ENCODE data around the gene CROT.

CROT gene

GRCh38 chr7:87364246-87364645 is 18.8 kb downstream of the CROT start:
- H3K36me3 ChIP-seq (ENCODE audit: control insufficient read depth, insufficient read depth, low read length): no peaks in the 10 kb centered on the region
- H3K4me1 ChIP-seq (ENCODE audit: control insufficient read depth, insufficient read depth, low read length): peaks cover 5% of the 10 kb centered on the region
- H3K27me3 ChIP-seq (ENCODE audit: control insufficient read depth, insufficient read depth, low read length, poor library complexity, severe bottlenecking): no peaks in the 10 kb centered on the region
- no peak overlapping the region for H3K4me3 ChIP-seq (ENCODE audit: insufficient read depth, low read depth, low read length)
- H3K9me3 ChIP-seq (ENCODE audit: control insufficient read depth, low read length): no peaks in the 10 kb centered on the region
- H3K27ac ChIP-seq (ENCODE audit: insufficient read depth, low read depth, low read length, poor library complexity, severe bottlenecking): no peak overlapping the region

DNA sequence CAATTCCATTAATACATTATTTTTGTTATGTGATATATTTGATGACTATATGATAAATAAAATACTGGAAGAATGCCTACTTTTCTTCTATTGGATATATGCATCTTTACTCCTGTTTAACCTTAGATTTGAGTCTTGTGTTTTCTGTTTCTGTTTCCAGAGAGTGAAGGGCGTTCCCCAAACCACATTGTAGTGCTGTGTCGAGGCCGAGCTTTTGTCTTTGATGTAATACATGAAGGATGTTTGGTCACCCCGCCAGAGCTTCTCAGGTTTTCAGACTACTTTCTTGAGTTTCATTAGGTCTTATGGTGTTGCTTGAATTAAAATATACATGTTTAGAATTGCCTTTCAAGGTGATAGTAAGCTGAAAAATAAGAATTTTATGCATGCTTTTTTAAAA is 23.8 kb downstream of the CROT start:
- Histone ChIP-seq H3K4me3 (ENCODE audit: insufficient read depth, low read depth, low read length) (no peak overlapping the region), H3K27ac (ENCODE audit: insufficient read depth, low read depth, low read length, poor library complexity, severe bottlenecking) (no peak overlapping the region), H3K4me1 (ENCODE audit: control insufficient read depth, insufficient read depth, low read length) (peaks cover 5% of the 10 kb centered on the region), H3K9me3 (ENCODE audit: control insufficient read depth, low read length) (no peaks in the 10 kb centered on the region), H3K36me3 (ENCODE audit: control insufficient read depth, insufficient read depth, low read length) (peaks cover 3% of the 10 kb centered on the region), H3K27me3 (ENCODE audit: control insufficient read depth, insufficient read depth, low read length, poor library complexity, severe bottlenecking) (no peaks in the 10 kb centered on the region)
- WGBS, 2 experiments: 93 to 97% methylated on average over 4 of the region's 4 CpGs

- Histone ChIP-seq H3K4me3 (ENCODE audit: insufficient read depth, low read depth, low read length) (no peak overlapping the region), H3K4me1 (ENCODE audit: control insufficient read depth, insufficient read depth, low read length) (no peaks in the 10 kb centered on the region), H3K36me3 (ENCODE audit: control insufficient read depth, insufficient read depth, low read length) (peaks cover 3% of the 10 kb centered on the region), H3K9me3 (ENCODE audit: control insufficient read depth, low read length) (no peaks in the 10 kb centered on the region), H3K27me3 (ENCODE audit: control insufficient read depth, insufficient read depth, low read length, poor library complexity, severe bottlenecking) (no peaks in the 10 kb centered on the region), H3K27ac (ENCODE audit: insufficient read depth, low read depth, low read length, poor library complexity, severe bottlenecking) (no peak overlapping the region)
- 91 to 100% methylated on average over 1 of the region's 1 CpG for WGBS, 2 experiments
These were observed 25.3 kb downstream of the CROT start for GRCh38 chr7:87370660-87371180.

DNA sequence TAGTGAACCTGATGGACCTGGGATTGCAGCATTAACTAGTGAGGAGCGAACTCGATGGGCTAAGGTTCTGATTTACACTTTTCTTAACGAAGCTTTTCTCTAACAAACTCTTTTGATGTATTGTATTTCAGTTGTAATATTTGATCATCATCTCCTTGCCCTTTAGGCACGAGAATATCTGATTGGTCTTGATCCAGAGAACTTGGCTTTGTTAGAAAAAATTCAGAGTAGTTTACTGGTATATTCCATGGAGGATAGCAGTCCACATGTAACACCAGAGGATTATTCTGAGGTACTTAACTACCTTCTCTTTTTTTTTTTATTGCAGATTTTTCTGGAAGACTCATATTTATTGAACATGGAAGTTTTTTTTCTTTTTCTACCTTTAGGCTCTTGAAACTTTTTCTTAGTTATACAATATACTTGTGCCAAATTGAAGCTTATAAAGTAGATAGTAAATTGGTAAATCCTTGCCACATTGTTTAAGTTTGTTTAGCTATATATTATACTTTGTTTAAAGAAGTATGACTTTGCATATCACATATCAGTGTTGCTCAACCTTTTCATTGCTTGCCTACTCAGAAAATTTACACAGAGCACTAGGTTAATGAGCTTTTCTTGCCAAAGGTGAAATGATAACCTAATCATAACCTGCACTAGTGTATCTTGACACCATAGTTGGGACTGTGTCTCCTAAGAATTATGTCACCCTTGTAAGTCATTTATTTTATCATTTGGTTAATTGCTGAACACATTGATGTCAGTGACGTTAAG is 30.4 kb downstream of the CROT start:
- 94 to 100% methylated on average over 3 to 5 of the region's 5 CpGs for WGBS, 2 experiments
- no peak overlapping the region for H3K27ac ChIP-seq (ENCODE audit: insufficient read depth, low read depth, low read length, poor library complexity, severe bottlenecking)
- no peaks in the 10 kb centered on the region for H3K4me1 ChIP-seq (ENCODE audit: control insufficient read depth, insufficient read depth, low read length)
- no peaks in the 10 kb centered on the region for H3K27me3 ChIP-seq (ENCODE audit: control insufficient read depth, insufficient read depth, low read length, poor library complexity, severe bottlenecking)
- H3K9me3 ChIP-seq (ENCODE audit: control insufficient read depth, low read length): no peaks in the 10 kb centered on the region
- no peak overlapping the region for H3K4me3 ChIP-seq (ENCODE audit: insufficient read depth, low read depth, low read length)
- no peaks in the 10 kb centered on the region for H3K36me3 ChIP-seq (ENCODE audit: control insufficient read depth, insufficient read depth, low read length)

DNA sequence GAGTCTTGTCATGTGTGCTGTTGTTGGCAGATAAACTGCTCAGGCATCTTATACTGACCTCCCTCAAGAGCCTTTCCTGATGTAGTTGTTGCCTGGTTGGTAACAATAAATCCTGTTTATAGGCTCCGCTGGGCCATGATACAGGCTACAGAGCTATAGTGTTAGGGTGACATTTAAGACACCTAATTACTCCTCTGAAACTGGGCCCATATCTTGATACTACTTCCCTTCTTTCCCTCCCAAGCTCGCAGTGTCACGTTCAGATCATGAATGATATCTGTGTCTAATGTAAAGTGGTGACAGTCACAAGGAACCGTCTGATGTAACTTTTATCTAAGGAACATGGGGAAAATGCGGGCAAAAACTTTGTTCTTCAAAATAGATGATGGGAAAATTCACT is 35.4 kb downstream of the CROT start:
- Histone ChIP-seq H3K27me3 (ENCODE audit: control insufficient read depth, insufficient read depth, low read length, poor library complexity, severe bottlenecking) (no peaks in the 10 kb centered on the region), H3K27ac (ENCODE audit: insufficient read depth, low read depth, low read length, poor library complexity, severe bottlenecking) (no peak overlapping the region), H3K4me1 (ENCODE audit: control insufficient read depth, insufficient read depth, low read length) (no peaks in the 10 kb centered on the region), H3K9me3 (ENCODE audit: control insufficient read depth, low read length) (no peaks in the 10 kb centered on the region), H3K4me3 (ENCODE audit: insufficient read depth, low read depth, low read length) (no peak overlapping the region), H3K36me3 (ENCODE audit: control insufficient read depth, insufficient read depth, low read length) (peaks cover 6% of the 10 kb centered on the region)
- whole genome bisulfite sequencing, 2 experiments: 90 to 100% methylated on average over 4 to 5 of the region's 5 CpGs

DNA sequence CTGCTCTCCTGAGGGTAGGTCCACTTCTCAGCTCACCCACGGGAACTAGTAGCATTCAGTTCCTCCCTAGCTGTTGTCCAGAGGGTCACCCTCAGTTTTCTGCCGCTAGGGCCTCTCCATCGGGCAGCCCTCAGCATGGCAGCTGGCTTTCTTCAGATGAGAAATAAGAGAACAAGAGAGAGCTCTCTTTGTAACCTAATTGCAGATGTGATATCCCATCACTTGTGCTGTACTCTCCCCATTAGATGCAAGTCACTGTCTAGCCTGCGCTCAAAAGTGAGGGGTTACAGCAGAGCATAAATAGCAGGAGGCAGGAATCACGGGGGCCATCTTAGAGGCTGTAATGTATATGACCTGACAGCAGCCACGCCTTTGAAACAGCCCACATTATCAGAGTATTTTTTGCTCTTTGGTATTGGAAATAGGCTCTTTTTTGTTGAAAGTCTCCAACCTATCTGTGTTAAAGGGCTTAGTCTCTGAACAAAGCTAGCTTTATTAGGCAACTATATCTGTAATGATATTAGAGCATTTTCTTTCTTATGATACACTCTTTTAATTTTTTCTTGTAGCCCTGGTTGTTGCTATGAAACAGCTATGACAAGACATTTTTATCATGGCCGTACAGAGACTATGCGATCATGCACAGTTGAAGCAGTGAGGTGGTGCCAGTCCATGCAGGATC is 45.7 kb downstream of the CROT start:
- Histone ChIP-seq H3K36me3 (ENCODE audit: control insufficient read depth, insufficient read depth, low read length) (peaks cover 18% of the 10 kb centered on the region), H3K9me3 (ENCODE audit: control insufficient read depth, low read length) (no peaks in the 10 kb centered on the region), H3K27ac (ENCODE audit: insufficient read depth, low read depth, low read length, poor library complexity, severe bottlenecking) (no peak overlapping the region), H3K4me3 (ENCODE audit: insufficient read depth, low read depth, low read length) (no peak overlapping the region), H3K4me1 (ENCODE audit: control insufficient read depth, insufficient read depth, low read length) (no peaks in the 10 kb centered on the region), H3K27me3 (ENCODE audit: control insufficient read depth, insufficient read depth, low read length, poor library complexity, severe bottlenecking) (no peaks in the 10 kb centered on the region)
- 92 to 94% methylated on average over 8 of the region's 8 CpGs for WGBS, 2 experiments

GRCh38 chr7:87395442-87396020 is 50.1 kb downstream of the CROT start:
- H3K4me1 ChIP-seq (ENCODE audit: control insufficient read depth, insufficient read depth, low read length): no peaks in the 10 kb centered on the region
- WGBS, 2 experiments: 94 to 96% methylated on average over 1 of the region's 1 CpG
- H3K4me3 ChIP-seq (ENCODE audit: insufficient read depth, low read depth, low read length): no peak overlapping the region
- no peak overlapping the region for H3K27ac ChIP-seq (ENCODE audit: insufficient read depth, low read depth, low read length, poor library complexity, severe bottlenecking)
- no peaks in the 10 kb centered on the region for H3K9me3 ChIP-seq (ENCODE audit: control insufficient read depth, low read length)
- H3K27me3 ChIP-seq (ENCODE audit: control insufficient read depth, insufficient read depth, low read length, poor library complexity, severe bottlenecking): no peaks in the 10 kb centered on the region
- H3K36me3 ChIP-seq (ENCODE audit: control insufficient read depth, insufficient read depth, low read length): peaks cover 18% of the 10 kb centered on the region

DNA sequence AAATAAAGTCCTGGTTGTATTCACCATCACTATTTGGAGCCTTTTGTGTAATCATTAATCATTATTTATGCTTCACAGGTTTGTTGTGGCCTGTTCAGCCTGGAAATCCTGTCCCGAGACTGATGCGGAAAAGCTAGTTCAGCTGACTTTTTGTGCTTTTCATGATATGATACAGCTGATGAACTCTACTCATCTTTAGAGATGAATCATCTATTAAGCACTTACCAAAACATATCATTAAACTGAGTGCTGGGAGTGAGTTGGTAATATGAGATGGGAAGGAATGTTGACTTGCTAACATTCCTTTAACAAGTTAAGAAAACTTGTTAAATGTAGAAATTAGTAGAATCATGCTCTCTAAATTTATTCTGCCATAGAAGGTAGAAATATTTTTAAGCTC is 53.0 kb downstream of the CROT start:
- Histone ChIP-seq H3K4me3 (ENCODE audit: insufficient read depth, low read depth, low read length) (no peak overlapping the region), H3K4me1 (ENCODE audit: control insufficient read depth, insufficient read depth, low read length) (no peaks in the 10 kb centered on the region), H3K27me3 (ENCODE audit: control insufficient read depth, insufficient read depth, low read length, poor library complexity, severe bottlenecking) (no peaks in the 10 kb centered on the region), H3K36me3 (ENCODE audit: control insufficient read depth, insufficient read depth, low read length) (peaks cover 14% of the 10 kb centered on the region), H3K9me3 (ENCODE audit: control insufficient read depth, low read length) (no peaks in the 10 kb centered on the region), H3K27ac (ENCODE audit: insufficient read depth, low read depth, low read length, poor library complexity, severe bottlenecking) (no peak overlapping the region)
- 96 to 100% methylated on average over 2 of the region's 2 CpGs for WGBS, 2 experiments

DNA sequence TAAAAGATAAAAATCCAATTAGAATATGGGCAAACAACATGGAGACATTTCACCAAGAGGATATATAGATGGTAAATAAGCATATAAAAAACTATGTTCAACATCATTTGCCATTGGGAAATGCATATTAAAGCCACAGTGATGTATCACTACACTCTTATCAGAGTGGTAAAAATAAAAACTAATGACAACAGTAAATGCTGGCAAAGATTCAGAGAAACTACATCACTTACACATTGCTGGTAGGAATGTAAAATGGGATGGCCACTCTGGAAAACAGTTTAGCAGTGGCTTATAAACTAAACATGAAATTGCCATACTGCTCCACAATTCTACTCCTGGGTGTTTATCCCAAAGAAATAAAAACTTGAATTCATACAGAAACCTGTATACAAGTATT is 59.2 kb downstream of the CROT start:
- no peaks in the 10 kb centered on the region for H3K9me3 ChIP-seq (ENCODE audit: control insufficient read depth, low read length)
- no peak overlapping the region for H3K4me3 ChIP-seq (ENCODE audit: insufficient read depth, low read depth, low read length)
- H3K27me3 ChIP-seq (ENCODE audit: control insufficient read depth, insufficient read depth, low read length, poor library complexity, severe bottlenecking): no peaks in the 10 kb centered on the region
- no peaks in the 10 kb centered on the region for H3K36me3 ChIP-seq (ENCODE audit: control insufficient read depth, insufficient read depth, low read length)
- H3K27ac ChIP-seq (ENCODE audit: insufficient read depth, low read depth, low read length, poor library complexity, severe bottlenecking): no peak overlapping the region
- H3K4me1 ChIP-seq (ENCODE audit: control insufficient read depth, insufficient read depth, low read length): no peaks in the 10 kb centered on the region

GRCh38 chr7:87411186-87411585 is 65.7 kb downstream of the CROT start:
- WGBS, 2 experiments: 95 to 100% methylated on average over 1 of the region's 1 CpG
- H3K4me3 ChIP-seq (ENCODE audit: insufficient read depth, low read depth, low read length): no peak overlapping the region
- H3K36me3 ChIP-seq (ENCODE audit: control insufficient read depth, insufficient read depth, low read length): no peaks in the 10 kb centered on the region
- H3K27me3 ChIP-seq (ENCODE audit: control insufficient read depth, insufficient read depth, low read length, poor library complexity, severe bottlenecking): no peaks in the 10 kb centered on the region
- H3K9me3 ChIP-seq (ENCODE audit: control insufficient read depth, low read length): no peaks in the 10 kb centered on the region
- no peak overlapping the region for H3K27ac ChIP-seq (ENCODE audit: insufficient read depth, low read depth, low read length, poor library complexity, severe bottlenecking)
- H3K4me1 ChIP-seq (ENCODE audit: control insufficient read depth, insufficient read depth, low read length): no peaks in the 10 kb centered on the region

All from ectodermal cell (in vitro differentiated cells).